HG03457 (cell line): ENCODE results near the gene WDPCP.
"Not testable (repeated sequence)": the region's sequence is repeated elsewhere in the genome, so short reads cannot be mapped to it uniquely, and the experiment has no call there.

Source experiments
- ATAC-seq: cut with Tn5 transposase; IDR thresholded peaks from one replicate; pipeline ENCODE4 v1.9.1; 2021; ENCODE audit warnings: moderate number of reproducible peaks; ENCODE audit not compliant: unreplicated experiment

Gene WDPCP

GRCh38 chr2:63588385-63589147 lies at the start of gene WDPCP, which contains the start of gene MDH1:
Gene WDPCP, minus strand, starts transcription at chr2:63588477. Its CDS starts 206 bp downstream, at chr2:63588271.
Gene MDH1, plus strand, starts transcription at chr2:63588963. Its CDS starts 81 bp downstream, at chr2:63589044.
- peak; percentile 87 for ATAC-seq

GRCh38 chr2:63632382-63632781 lies 44.1 kb upstream of the WDPCP start:
- ATAC-seq, result no peak

GRCh38 chr2:63631501-63631900 lies 43.2 kb upstream of the WDPCP start:
- ATAC-seq, result no peak

GRCh38 chr2:63628403-63628942 lies 40.2 kb upstream of the WDPCP start:
- no peak for ATAC-seq

- ATAC-seq, result no peak
Measured at GRCh38 chr2:63627866-63628265, 39.6 kb upstream of the WDPCP start.

GRCh38 chr2:63623763-63624162 lies 35.5 kb upstream of the WDPCP start:
- not testable (repeated sequence) for ATAC-seq

- no peak for ATAC-seq
Measured at GRCh38 chr2:63622751-63623150, 34.5 kb upstream of the WDPCP start.

GRCh38 chr2:63619328-63619727 lies 31.1 kb upstream of the WDPCP start:
- no peak for ATAC-seq

- no peak for ATAC-seq
Measured at GRCh38 chr2:63617366-63617765, 29.1 kb upstream of the WDPCP start.

GRCh38 chr2:63614983-63615945 lies 27.0 kb upstream of the WDPCP start:
- ATAC-seq, result no peak

GRCh38 chr2:63614448-63614968 lies 26.2 kb upstream of the WDPCP start:
- ATAC-seq, result no peak

- no peak for ATAC-seq
Measured at GRCh38 chr2:63613391-63613901, 25.2 kb upstream of the WDPCP start.

- ATAC-seq, result no peak
Measured at GRCh38 chr2:63610525-63610924, 22.2 kb upstream of the WDPCP start.

GRCh38 chr2:63608865-63609264 lies 20.6 kb upstream of the WDPCP start:
- not testable (repeated sequence) for ATAC-seq

- ATAC-seq, result no peak
Measured at GRCh38 chr2:63604666-63605065, 16.4 kb upstream of the WDPCP start.

- ATAC-seq, result no peak
Measured at GRCh38 chr2:63600881-63601460, 12.7 kb upstream of the WDPCP start.

GRCh38 chr2:63598981-63599380 lies 10.7 kb upstream of the WDPCP start:
- ATAC-seq, result no peak

- no peak for ATAC-seq
Measured at GRCh38 chr2:63596401-63596883, 8.2 kb upstream of the WDPCP start.

- ATAC-seq, result no peak
Measured at GRCh38 chr2:63594660-63595059, 6.4 kb upstream of the WDPCP start.

- ATAC-seq, result no peak
Measured at GRCh38 chr2:63591566-63592175, 3.4 kb upstream of the WDPCP start.
